ENCODE data around the gene TALDO1. TPM values are rescaled to one million over a fixed set of nuclear protein-coding genes. Genes with fewer than 3 reads are reported as not detected.
A peak's percentile ranks its signal among the peaks of the same experiment; 100 is the strongest.

TALDO1 gene
- total RNA-seq, 1 experiment from 2014 or later: 268 TPM

GRCh38 chr11:729492-730074 is 17.7 kb upstream of the TALDO1 start:
- Histone ChIP-seq H3K9ac (ENCODE audit: extremely low read depth, insufficient read length, low read length) (no peak overlapping the region), H3T11ph (ENCODE audit: low read length) (no peak overlapping the region), H4K8ac (replicated peaks; ENCODE audit: insufficient read length, low read depth, low read length) (no peak overlapping the region), H2BK120ac (ENCODE audit: low read depth, low read length, poor library complexity, severe bottlenecking) (no peak overlapping the region), H3K18ac (ENCODE audit: insufficient read length, low read depth, low read length) (no peak overlapping the region), H3K79me1 (ENCODE audit: insufficient read depth, low read depth, low read length, poor library complexity, severe bottlenecking) (no peaks in the 10 kb centered on the region), H2BK15ac (ENCODE audit: low read depth, low read length) (no peak overlapping the region), H3K4me2 (ENCODE audit: insufficient read depth, insufficient read length, low read length) (no peak overlapping the region), H2BK5ac (ENCODE audit: insufficient read length, low read length) (no peak overlapping the region), H2BK12ac (ENCODE audit: insufficient read length, low read depth, low read length) (no peak overlapping the region), H4K91ac (ENCODE audit: insufficient read length, low read depth, low read length) (no peak overlapping the region), H3K9me3 (ENCODE audit: control insufficient read depth, low read depth, low read length) (no peaks in the 10 kb centered on the region), H3K27me3 (ENCODE audit: insufficient read depth, low read length) (no peaks in the 10 kb centered on the region), H3K4me1 (ENCODE audit: insufficient read depth, low read length) (no peaks in the 10 kb centered on the region), H2AK5ac (ENCODE audit: insufficient read length, low read length) (no peak overlapping the region), H3K27ac (ENCODE audit: insufficient read length, low read depth, low read length) (no peak overlapping the region), H3K23me2 (ENCODE audit: insufficient read length, low read depth, low read length, poor library complexity, severe bottlenecking) (peaks cover 7% of the 10 kb centered on the region), H4K20me1 (ENCODE audit: control insufficient read depth, insufficient read depth, insufficient read length) (no peaks in the 10 kb centered on the region), H3K23ac (ENCODE audit: insufficient read length, low read depth, low read length) (no peak overlapping the region), H3K79me2 (ENCODE audit: insufficient read depth, low read length) (no peaks in the 10 kb centered on the region), H4K5ac (ENCODE audit: insufficient read length, low read depth, low read length) (no peak overlapping the region), H2BK20ac (ENCODE audit: low read depth, low read length, poor library complexity, severe bottlenecking) (no peak overlapping the region), H2AFZ (ENCODE audit: low read length) (no peak overlapping the region), H3K4ac (ENCODE audit: low read depth, low read length) (no peak overlapping the region), H3K56ac (ENCODE audit: insufficient read length, low read depth, low read length) (no peak overlapping the region), H3K14ac (ENCODE audit: insufficient read depth, low read length) (no peak overlapping the region)
- Mint-ChIP-seq H3K4me3 (no peak overlapping the region; a peak in 1 of 5 replicates), H3K36me3 (ENCODE audit: insufficient read depth in 1 of 3, low read depth in 3 of 3) (peaks cover 0 to 6% (median 2%) of the 10 kb centered on the region in 3 experiments; a peak in 2 of 7 replicates), H3K27ac (0 out of 7 replicates have a peak overlapping the region, but pooled peaks of 1 of the 3 experiments have one; percentile 37), H3K9me3 (peaks cover 7% of the 10 kb centered on the region in 2 experiments; a peak in 4 of 5 replicates), H3K27me3 (ENCODE audit: low read depth) (peaks cover 7% of the 10 kb centered on the region), H3K4me1 (peaks cover 6 to 10% of the 10 kb centered on the region in 2 experiments; a peak in 3 of 4 replicates)
- no CpG with 5 or more reads among the region's 17 CpGs for WGBS (ENCODE audit: extremely low coverage, insufficient read length, low lambda C conversion rate)
- no peak for DNase-seq
- TF ChIP-seq CTCF (conservative IDR thresholded peaks at IDR 0.05): no peak

Data from H9 (cell line).